ENCODE results near the gene PRPSAP1. TPM values are rescaled to one million over a fixed set of nuclear protein-coding genes. Genes with fewer than 3 reads are reported as not detected.
A peak's percentile ranks its signal among the peaks of the same experiment; 100 is the strongest.

PRPSAP1 gene
- total RNA-seq, 2 experiments from 2014 or later, result 53.3 to 111 TPM

- DNase-seq (ENCODE audit: low spot score), result peak; percentile 52
- H3K36me3 ChIP-seq (ENCODE audit: insufficient read depth, low read length), result no peaks in the 10 kb centered on the region
- no peaks in the 10 kb centered on the region for H3K9me2 ChIP-seq (ENCODE audit: insufficient read depth, low read length)
- no peak for TF ChIP-seq EZH2phosphoT487 (IDR thresholded peaks at IDR 0.05; ENCODE audit: borderline replicate concordance, low read depth, low read length)
- peak; percentile 99 for TF ChIP-seq CTCF (conservative IDR thresholded peaks at IDR 0.05; ENCODE audit: low read length)
- no peak overlapping the region for H3K27ac ChIP-seq (ENCODE audit: low read depth, low read length, poor library complexity, severe bottlenecking)
- intact Hi-C loops (cut with micrococcal nuclease; ENCODE audit: unreplicated experiment), result no loop called here
- no peaks in the 10 kb centered on the region for H3K79me2 ChIP-seq (ENCODE audit: insufficient read depth, low read depth, low read length)
- H3K4me3 ChIP-seq (ENCODE audit: low read depth, low read length, poor library complexity, severe bottlenecking), result no peak overlapping the region
- no peaks in the 10 kb centered on the region for H3K4me1 ChIP-seq (ENCODE audit: insufficient read depth, low read length, poor library complexity, severe bottlenecking)
- H2AFZ ChIP-seq (ENCODE audit: low read length), result no peak overlapping the region; the same call in 1 of the 2 replicates
- ChIA-PET POLR2A (interaction anchor here (0.5 to 1.4 kb wide), 6 partner anchors 10 to 54 kb away, joined by 3 to 7 read pairs (median 4); partner anchors contain the start of gene SPHK1), CTCF (ENCODE audit: unreplicated experiment) (interaction anchor here (0.6 to 1.8 kb wide), 7 partner anchors 14 to 541 kb away, joined by 3 to 6 read pairs (median 3); partner anchors contain the start of gene SPHK1)
- no peaks in the 10 kb centered on the region for H3K9me3 ChIP-seq (ENCODE audit: low read length)
- BruUV-seq (replicated peaks), result no TSS peak
- 0 out of 2 replicates have a peak overlapping the region, but pooled peaks have one; percentile 4 for H3K4me2 ChIP-seq (ENCODE audit: low read length)
- H4K20me1 ChIP-seq (ENCODE audit: insufficient read depth, low read length), result no peaks in the 10 kb centered on the region
Observed at GRCh38 chr17:76370261-76370993, 16.7 kb upstream of the PRPSAP1 start.

GRCh38 chr17:76369804-76370203 lies 16.1 kb upstream of the PRPSAP1 start:
- no TSS peak for BruUV-seq (replicated peaks)
- no peak overlapping the region for H3K4me3 ChIP-seq (ENCODE audit: low read depth, low read length, poor library complexity, severe bottlenecking)
- H3K4me1 ChIP-seq (ENCODE audit: insufficient read depth, low read length, poor library complexity, severe bottlenecking), result peaks cover 3% of the 10 kb centered on the region
- POLR2A ChIA-PET, result interaction anchor here (0.6 to 1.4 kb wide), 5 partner anchors 10 to 55 kb away, joined by 3 to 7 read pairs (median 4); no protein-coding TSS in a partner anchor
- DNase-seq (ENCODE audit: low spot score), result no peak
- no peaks in the 10 kb centered on the region for H3K79me2 ChIP-seq (ENCODE audit: insufficient read depth, low read depth, low read length)
- CTCF ChIA-PET (ENCODE audit: unreplicated experiment), result interaction anchor here (0.8 to 1.8 kb wide), 3 partner anchors 14 to 28 kb away, joined by 3 to 6 read pairs (median 3); partner anchors contain the start of gene SPHK1
- H3K36me3 ChIP-seq (ENCODE audit: insufficient read depth, low read length), result no peaks in the 10 kb centered on the region
- TF ChIP-seq EZH2phosphoT487 (IDR thresholded peaks at IDR 0.05; ENCODE audit: borderline replicate concordance, low read depth, low read length) (no peak), CTCF (conservative IDR thresholded peaks at IDR 0.05; ENCODE audit: low read length) (no peak)
- H3K9me2 ChIP-seq (ENCODE audit: insufficient read depth, low read length), result no peaks in the 10 kb centered on the region
- no peak overlapping the region for H2AFZ ChIP-seq (ENCODE audit: low read length)
- no peak overlapping the region for H3K27ac ChIP-seq (ENCODE audit: low read depth, low read length, poor library complexity, severe bottlenecking)
- no peak overlapping the region for H3K4me2 ChIP-seq (ENCODE audit: low read length)
- no peaks in the 10 kb centered on the region for H3K9me3 ChIP-seq (ENCODE audit: low read length)
- no peaks in the 10 kb centered on the region for H4K20me1 ChIP-seq (ENCODE audit: insufficient read depth, low read length)
- intact Hi-C loops (cut with micrococcal nuclease; ENCODE audit: unreplicated experiment), result no loop called here

GRCh38 chr17:76369379-76369778 lies 15.7 kb upstream of the PRPSAP1 start:
- peaks cover 3% of the 10 kb centered on the region for H3K4me1 ChIP-seq (ENCODE audit: insufficient read depth, low read length, poor library complexity, severe bottlenecking)
- H2AFZ ChIP-seq (ENCODE audit: low read length), result no peak overlapping the region
- no peaks in the 10 kb centered on the region for H4K20me1 ChIP-seq (ENCODE audit: insufficient read depth, low read length)
- ChIA-PET POLR2A (interaction anchor here (0.6 to 1.1 kb wide), 3 partner anchors 11 to 197 kb away, joined by 3 to 6 read pairs (median 5); no protein-coding TSS in a partner anchor), CTCF (ENCODE audit: unreplicated experiment) (interaction anchor here (0.6 to 1.8 kb wide), 2 partner anchors 29 to 112 kb away, joined by 4 to 6 read pairs; no protein-coding TSS in a partner anchor)
- no peak overlapping the region for H3K4me3 ChIP-seq (ENCODE audit: low read depth, low read length, poor library complexity, severe bottlenecking)
- BruUV-seq (replicated peaks), result no TSS peak
- no peaks in the 10 kb centered on the region for H3K9me3 ChIP-seq (ENCODE audit: low read length)
- no peaks in the 10 kb centered on the region for H3K36me3 ChIP-seq (ENCODE audit: insufficient read depth, low read length)
- no peak for DNase-seq (ENCODE audit: low spot score)
- TF ChIP-seq CTCF (conservative IDR thresholded peaks at IDR 0.05; ENCODE audit: low read length) (no peak), EZH2phosphoT487 (IDR thresholded peaks at IDR 0.05; ENCODE audit: borderline replicate concordance, low read depth, low read length) (no peak)
- H3K27ac ChIP-seq (ENCODE audit: low read depth, low read length, poor library complexity, severe bottlenecking), result no peak overlapping the region
- intact Hi-C loops (cut with micrococcal nuclease; ENCODE audit: unreplicated experiment), result no loop called here
- H3K79me2 ChIP-seq (ENCODE audit: insufficient read depth, low read depth, low read length), result no peaks in the 10 kb centered on the region
- H3K9me2 ChIP-seq (ENCODE audit: insufficient read depth, low read length), result no peaks in the 10 kb centered on the region
- H3K4me2 ChIP-seq (ENCODE audit: low read length), result no peak overlapping the region
